HFFc6 (cell line): Measurements from ENCODE around the gene CDH23. TPM values are rescaled to one million over a fixed set of nuclear protein-coding genes. Genes with fewer than 3 reads are reported as not detected.

ENCODE experiments used
- DNase-seq: peaks from one replicate; pipeline ENCODE4 v3.0.0-alpha.2; 2018
- H3K27ac Mint-ChIP-seq: 2 replicates; pipeline ENCODE4 v1.8.0; 2020; ENCODE audit warnings: mild to moderate bottlenecking, mixed read lengths
- H3K27me3 Mint-ChIP-seq: 2 replicates; pipeline ENCODE4 v1.8.0; 2021; ENCODE audit warnings: mild to moderate bottlenecking, moderate library complexity, mixed read lengths; ENCODE audit not compliant: insufficient read depth
- H3K36me3 Mint-ChIP-seq: 2 replicates; pipeline ENCODE4 v1.8.0; 2021; ENCODE audit warnings: low read depth, mixed read lengths
- H3K4me1 Mint-ChIP-seq: 2 replicates; pipeline ENCODE4 v1.8.0; 2020; ENCODE audit warnings: low read depth, mixed read lengths
- H3K4me3 Mint-ChIP-seq: 2 replicates; pipeline ENCODE4 v1.8.0; 2020; ENCODE audit warnings: mild to moderate bottlenecking, moderate library complexity, mixed read lengths
- H3K9me3 Mint-ChIP-seq: 2 replicates; pipeline ENCODE4 v1.8.0; 2020; ENCODE audit warnings: mild to moderate bottlenecking, mixed read lengths
- total RNA-seq, 6 experiments: library from RNA; stranded (reverse); fragmentation: NEBNext Ultra II Directional; extraction: Animal tissue kit (Norgen Biotek cat#: 25700); gene quantifications; 2 replicates in 1 of 6; 3 replicates in 5 of 6; pipeline ENCODE4 v1.2.3, GENCODE V29; 2021
- TF ChIP-seq, protein P1 (sequence below): fragments of 200-600 bp; sonication (generic); IDR thresholded peaks from 2 replicates; pipeline ENCODE4 v1.5.0; 2021; ENCODE audit warnings: antibody characterized with exemption, mild to moderate bottlenecking

Gene CDH23
- total RNA-seq, 6 experiments from 2014 or later, result 0.02 to 0.11 (median 0.04) TPM; not detected in 2

DNA sequence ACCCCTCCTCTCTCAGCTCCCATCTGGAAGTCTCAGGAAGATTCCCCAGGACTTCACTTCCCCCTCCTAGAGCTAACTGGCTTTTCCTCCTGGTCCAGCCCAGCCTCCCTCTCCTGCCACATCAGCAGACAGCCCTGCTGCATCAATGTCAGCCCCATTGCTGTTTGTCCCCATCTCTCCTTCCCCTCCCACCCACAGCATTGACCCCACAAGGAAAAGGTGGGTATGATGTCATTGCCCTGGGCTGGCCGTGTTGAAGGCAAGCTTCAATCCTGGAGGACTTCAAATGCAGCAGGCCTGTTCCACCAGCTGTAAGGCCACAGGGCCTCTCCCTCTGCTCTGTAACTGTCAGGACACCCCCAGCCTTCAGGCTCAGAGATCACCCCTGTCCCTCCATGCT, 256.3 kb downstream of the CDH23 start:
- H3K27me3 Mint-ChIP-seq, result peaks cover 63% of the 10 kb centered on the region
- no peak overlapping the region for H3K27ac Mint-ChIP-seq
- H3K9me3 Mint-ChIP-seq, result no peaks in the 10 kb centered on the region
- H3K4me3 Mint-ChIP-seq, result no peak overlapping the region
- no peaks in the 10 kb centered on the region for H3K36me3 Mint-ChIP-seq
- H3K4me1 Mint-ChIP-seq, result no peaks in the 10 kb centered on the region
- TF ChIP-seq, protein P1, sequence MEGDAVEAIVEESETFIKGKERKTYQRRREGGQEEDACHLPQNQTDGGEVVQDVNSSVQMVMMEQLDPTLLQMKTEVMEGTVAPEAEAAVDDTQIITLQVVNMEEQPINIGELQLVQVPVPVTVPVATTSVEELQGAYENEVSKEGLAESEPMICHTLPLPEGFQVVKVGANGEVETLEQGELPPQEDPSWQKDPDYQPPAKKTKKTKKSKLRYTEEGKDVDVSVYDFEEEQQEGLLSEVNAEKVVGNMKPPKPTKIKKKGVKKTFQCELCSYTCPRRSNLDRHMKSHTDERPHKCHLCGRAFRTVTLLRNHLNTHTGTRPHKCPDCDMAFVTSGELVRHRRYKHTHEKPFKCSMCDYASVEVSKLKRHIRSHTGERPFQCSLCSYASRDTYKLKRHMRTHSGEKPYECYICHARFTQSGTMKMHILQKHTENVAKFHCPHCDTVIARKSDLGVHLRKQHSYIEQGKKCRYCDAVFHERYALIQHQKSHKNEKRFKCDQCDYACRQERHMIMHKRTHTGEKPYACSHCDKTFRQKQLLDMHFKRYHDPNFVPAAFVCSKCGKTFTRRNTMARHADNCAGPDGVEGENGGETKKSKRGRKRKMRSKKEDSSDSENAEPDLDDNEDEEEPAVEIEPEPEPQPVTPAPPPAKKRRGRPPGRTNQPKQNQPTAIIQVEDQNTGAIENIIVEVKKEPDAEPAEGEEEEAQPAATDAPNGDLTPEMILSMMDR, result no peak
- DNase-seq, result no peak

DNA sequence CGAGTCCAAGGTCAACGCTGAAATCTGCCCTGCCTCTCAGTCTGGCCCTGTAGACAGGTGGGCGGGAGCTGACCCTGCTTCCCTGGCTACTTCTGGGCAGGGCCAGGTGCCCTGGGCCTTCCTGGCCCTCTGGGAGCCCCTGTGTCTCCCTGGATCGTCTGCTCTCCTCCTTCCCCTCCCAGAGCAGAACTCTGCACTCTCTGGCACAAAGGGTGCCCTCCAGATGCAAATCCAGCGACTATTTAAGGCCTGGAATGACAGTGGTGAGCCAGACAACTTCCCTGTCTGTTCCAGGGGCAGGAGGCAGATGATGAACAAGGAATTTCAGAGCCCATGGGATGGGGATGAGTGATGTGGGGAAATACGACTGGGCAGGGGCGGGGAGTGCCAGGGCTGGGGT, 259.5 kb downstream of the CDH23 start:
- Mint-ChIP-seq H3K27ac (no peak overlapping the region), H3K27me3 (peaks cover 71% of the 10 kb centered on the region), H3K9me3 (no peaks in the 10 kb centered on the region), H3K4me1 (no peaks in the 10 kb centered on the region), H3K4me3 (no peak overlapping the region), H3K36me3 (no peaks in the 10 kb centered on the region)
- DNase-seq, result no peak
- TF ChIP-seq, protein P1, result no peak

DNA sequence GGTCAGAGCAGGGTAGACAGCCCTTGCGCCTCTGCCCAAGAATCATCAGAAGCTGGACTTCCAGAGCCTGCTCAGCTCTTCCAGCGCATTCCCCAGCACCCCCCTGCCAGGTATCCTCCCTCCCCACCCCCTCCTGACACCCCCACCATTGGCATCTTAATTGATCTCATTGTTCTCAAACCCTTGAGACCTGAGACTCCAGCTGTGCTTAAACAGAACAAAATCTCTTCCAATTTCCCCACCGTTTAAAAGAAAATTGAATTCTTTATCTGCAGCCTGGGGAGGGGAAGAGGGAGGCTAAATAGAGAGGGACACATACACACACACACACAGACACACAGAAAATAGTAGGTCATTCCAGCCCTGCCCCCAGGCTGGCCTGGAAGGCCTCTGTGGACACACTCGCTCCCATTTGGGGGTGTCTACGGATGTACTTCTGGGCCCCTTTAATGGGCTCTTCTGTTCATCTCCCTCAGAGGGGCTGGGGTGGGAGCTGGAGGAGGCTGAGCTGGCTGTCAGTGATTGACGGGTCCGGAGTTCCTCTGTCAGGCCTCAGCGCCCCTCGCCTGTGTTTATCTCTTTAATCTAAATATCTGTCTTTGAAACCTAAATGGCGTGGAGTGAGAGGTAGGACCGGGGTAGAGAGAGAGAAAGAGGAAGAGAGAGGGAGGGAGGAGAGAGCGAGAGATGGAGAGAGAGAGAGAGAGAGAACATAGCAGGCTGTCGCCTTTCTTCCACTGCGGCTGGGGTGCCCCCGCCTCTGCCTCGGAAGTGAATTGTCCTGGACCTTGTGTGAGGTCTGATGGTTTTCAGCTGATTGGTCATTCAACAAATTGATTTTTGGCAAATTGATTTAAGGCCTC, 261.1 kb downstream of the CDH23 start:
- H3K27me3 Mint-ChIP-seq, result peaks cover 66% of the 10 kb centered on the region
- no peaks in the 10 kb centered on the region for H3K4me1 Mint-ChIP-seq
- TF ChIP-seq, protein P1, result no peak
- no peaks in the 10 kb centered on the region for H3K9me3 Mint-ChIP-seq
- no peak overlapping the region for H3K27ac Mint-ChIP-seq
- no peak overlapping the region for H3K4me3 Mint-ChIP-seq
- DNase-seq, result no peak
- H3K36me3 Mint-ChIP-seq, result no peaks in the 10 kb centered on the region

DNA sequence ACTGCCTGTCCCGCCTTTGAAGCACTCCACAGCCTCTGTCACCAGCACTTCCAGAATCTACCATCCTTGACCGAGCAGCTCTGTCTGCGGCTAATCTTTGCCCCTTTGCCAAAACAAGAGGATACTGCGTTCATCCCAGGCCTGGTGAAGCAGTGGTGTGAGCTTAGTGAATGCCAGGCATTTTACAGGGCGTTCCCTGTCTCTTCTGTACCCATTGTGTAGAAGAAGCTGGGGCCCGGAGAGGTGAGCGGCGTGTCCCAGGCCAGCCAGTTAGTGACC, 261.7 kb downstream of the CDH23 start:
- Mint-ChIP-seq H3K4me3 (no peak overlapping the region), H3K27ac (no peak overlapping the region), H3K27me3 (peaks cover 66% of the 10 kb centered on the region), H3K9me3 (no peaks in the 10 kb centered on the region), H3K36me3 (no peaks in the 10 kb centered on the region), H3K4me1 (no peaks in the 10 kb centered on the region; the same call in 1 of the 2 replicates)
- DNase-seq, result no peak
- TF ChIP-seq, protein P1, result no peak

DNA sequence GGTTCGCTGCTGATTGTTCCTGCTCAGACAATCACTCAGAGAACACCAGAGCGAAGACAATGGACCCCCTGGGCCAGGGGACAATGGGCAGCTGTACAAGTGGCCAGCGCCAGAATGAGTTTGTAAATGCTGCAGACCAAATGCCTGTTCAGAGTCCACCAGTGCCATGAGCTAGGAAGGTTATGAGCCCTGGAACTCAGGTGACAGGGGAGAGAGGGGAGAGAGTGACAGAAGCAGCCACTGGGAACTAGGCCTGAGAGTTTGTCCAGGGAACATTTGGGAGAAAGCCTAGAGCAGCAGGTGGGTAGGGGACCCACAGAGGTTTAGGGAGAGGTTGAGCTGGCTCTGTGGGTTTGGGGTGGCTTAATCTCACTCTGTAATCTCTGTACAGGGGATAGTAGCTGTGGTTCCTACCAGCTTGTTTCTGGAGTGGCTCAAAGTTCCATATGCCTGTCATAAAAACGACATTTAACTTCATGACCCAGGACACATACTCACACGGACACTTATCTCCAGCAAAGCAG, 262.5 kb downstream of the CDH23 start:
- TF ChIP-seq, protein P1, result no peak
- no peak overlapping the region for H3K27ac Mint-ChIP-seq
- DNase-seq, result no peak
- no peaks in the 10 kb centered on the region for H3K36me3 Mint-ChIP-seq
- H3K4me1 Mint-ChIP-seq, result no peaks in the 10 kb centered on the region; the same call in 1 of the 2 replicates
- no peak overlapping the region for H3K4me3 Mint-ChIP-seq
- peaks cover 61% of the 10 kb centered on the region for H3K27me3 Mint-ChIP-seq
- no peaks in the 10 kb centered on the region for H3K9me3 Mint-ChIP-seq
